ENCODE results near the gene FOXR1. TPM values are rescaled to one million over a fixed set of nuclear protein-coding genes. Genes with fewer than 3 reads are reported as not detected.
"Not testable (repeated sequence)": the region's sequence is repeated elsewhere in the genome, so short reads cannot be mapped to it uniquely, and the experiment has no call there.

FOXR1 gene
- total RNA-seq, 1 donor from 2014 or later = not detected

DNA sequence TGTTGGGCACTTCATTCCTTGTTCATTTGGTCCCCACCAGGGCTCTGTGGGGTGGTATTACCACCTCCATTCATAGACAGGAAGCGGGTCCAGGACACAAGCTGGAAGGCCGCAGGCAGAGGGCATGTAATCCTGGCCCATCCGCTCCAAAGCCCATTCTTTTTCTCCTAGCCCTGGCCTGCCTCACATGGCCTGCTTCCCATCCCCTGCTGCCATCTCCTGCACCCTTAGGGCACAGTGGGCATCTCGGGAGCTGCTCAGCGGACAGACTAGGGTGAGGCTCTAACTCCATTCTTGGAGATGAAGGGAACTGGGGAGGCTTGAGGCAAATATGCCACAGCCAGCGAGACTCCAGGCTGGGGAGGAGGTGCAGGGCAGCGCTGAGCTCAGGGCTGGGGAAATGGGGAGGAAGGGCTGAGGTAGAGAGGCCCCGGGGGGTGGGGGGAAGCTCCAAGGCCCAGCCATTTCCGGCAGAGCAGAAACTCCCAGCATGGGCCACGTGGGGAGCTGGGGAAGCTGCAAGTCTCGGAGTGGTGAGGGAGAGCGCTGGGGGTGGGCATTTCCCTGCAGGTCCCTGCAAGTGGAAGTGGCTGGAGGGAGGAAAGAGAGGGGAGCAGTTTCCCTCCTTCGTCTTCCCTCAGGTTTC, 31.5 kb upstream of the FOXR1 start:
- DNase-seq (ENCODE audit: low spot score) = peak; percentile 86

DNA sequence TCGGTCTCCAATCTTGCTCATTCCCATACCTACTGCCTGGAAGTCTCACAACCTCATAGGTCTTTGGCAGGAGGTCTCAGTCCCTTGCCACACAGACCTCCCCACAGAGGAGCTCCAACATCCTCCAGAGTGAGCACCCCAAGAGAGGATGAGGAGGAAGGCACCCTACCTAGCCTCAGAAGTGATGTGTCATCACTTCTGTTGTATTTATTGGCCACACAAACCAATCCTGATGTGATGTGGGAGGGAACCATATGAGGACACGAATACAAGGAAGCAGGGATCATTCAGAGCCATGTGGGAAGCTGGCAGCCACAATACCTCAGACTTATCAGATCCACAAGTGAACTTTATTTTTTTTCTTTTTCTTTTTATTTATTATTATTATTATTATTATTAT, 24.5 kb upstream of the FOXR1 start:
- DNase-seq (ENCODE audit: low spot score) = no peak

DNA sequence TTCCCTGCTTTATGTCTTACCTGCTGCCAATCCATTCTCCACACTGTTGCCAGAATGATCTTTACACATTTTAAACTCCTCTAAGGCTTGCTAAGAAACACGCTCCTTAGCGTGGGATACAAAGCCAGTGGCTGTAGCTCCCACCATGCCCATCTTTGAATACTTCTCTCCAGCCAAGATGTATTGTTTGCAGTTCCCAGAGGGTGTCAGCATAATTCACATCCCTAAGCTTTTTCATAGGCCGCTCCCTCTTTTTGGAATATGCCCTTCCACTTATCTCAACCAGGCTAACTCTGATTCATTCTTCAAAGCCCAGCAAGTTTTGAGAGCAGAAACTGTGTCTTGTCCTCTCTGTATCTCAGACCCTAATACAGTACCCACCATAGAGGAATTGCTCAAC, 23.6 kb upstream of the FOXR1 start:
- DNase-seq (ENCODE audit: low spot score) = no peak

DNA sequence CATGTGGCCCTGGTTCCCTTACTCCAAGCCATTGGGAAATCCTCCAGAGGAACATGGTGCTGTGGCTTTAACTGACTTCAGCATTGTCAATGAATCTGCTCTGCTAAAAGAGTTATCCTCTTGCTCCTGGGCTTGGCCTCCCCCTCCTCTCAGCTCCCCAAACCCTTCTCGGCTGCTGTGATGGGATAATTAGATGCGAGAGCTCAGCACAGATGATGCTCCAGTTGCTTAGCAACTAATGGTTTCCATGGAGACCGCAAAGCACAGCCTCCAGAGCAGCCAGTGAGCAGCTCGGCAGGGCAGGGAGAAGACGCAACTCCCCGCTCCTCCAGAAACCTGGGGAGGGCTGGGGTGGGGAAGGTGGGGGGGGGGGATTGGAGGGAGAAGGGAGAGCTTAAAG, 18.3 kb upstream of the FOXR1 start:
- no peak for DNase-seq (ENCODE audit: low spot score)

DNA sequence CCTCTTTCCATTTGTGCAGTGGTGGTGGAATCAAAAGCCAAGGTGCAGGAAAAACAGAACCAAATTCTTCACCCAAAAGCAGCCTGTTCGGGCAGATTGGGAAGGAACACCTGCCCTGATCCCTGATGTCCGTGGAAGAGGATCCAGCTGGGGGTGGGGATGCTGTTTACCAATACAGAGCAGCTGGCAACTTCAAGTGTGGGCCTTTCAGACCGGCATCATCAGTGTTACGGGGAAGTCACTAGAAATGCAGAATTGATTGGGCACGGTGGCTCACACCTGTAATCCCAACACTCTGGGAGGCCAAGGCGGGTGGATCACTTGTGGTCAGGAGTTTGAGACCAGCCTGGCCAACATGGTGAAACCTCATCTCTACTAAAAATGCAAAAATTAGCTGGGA, 17.6 kb upstream of the FOXR1 start:
- not testable (repeated sequence) for DNase-seq (ENCODE audit: low spot score)

DNA sequence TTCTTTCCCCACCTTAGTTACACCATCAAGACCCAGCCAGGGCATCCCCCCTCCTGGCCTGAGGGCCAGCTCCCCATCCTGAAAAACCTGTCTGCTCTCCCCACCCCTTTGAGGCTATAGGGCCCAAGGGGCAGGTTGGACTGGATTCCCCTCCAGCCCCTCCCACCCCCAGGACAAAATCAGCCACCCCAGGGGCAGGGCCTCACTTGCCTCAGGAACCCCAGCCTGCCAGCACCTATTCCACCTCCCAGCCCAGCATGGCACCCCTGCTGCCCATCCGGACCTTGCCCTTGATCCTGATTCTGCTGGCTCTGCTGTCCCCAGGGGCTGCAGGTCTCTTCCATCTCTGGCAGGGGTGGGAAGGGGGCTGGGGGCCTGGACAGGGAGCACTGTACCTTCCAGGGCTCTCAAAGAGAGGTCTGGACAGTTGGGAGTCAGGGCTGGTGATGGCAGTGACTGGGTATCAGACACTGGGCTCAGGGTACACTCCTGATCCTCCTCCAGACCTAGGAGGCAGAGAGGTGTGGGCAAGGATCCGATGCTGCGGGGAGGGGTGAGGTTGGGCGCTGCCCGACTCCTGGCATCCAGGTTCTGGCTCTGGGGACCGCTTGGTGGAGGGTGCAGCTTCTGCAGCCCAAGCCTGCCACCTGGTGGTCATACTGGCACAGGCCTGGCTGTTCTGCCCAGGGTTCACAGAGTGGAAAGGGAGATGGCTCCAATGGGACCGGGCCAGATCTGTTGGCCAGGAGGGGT, 15.3 kb upstream of the FOXR1 start, which contains the start of gene UPK2:
Gene UPK2 (plus strand): TSS at position 205 of the 753 bp plus-strand sequence. CDS start 53 bp downstream, at position 258.
- DNase-seq (ENCODE audit: low spot score) = peak; percentile 83

DNA sequence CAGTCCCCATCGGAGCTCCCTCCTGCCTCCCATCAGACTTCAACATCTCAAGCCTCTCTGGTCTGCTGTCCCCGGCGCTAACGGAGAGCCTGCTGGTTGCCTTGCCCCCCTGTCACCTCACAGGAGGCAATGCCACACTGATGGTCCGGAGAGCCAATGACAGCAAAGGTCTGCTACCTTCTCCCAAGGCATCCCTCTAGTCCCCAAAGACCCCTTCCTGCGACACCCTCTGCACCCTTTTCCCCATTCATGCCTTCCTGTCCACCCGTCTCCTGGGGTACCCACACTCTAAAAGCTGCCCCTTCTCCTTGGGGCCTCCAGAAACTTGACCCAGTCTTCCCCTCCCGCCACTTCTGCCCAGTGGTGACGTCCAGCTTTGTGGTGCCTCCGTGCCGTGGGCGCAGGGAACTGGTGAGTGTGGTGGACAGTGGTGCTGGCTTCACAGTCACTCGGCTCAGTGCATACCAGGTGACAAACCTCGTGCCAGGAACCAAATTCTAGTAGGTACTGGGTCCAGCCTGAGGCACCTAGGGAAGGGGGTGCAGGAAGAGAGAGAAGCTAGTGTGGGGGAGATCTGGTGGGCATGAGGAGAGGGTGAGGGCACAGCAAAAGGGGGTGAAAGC, 14.6 kb upstream of the FOXR1 start:
- no peak for DNase-seq (ENCODE audit: low spot score)

DNA sequence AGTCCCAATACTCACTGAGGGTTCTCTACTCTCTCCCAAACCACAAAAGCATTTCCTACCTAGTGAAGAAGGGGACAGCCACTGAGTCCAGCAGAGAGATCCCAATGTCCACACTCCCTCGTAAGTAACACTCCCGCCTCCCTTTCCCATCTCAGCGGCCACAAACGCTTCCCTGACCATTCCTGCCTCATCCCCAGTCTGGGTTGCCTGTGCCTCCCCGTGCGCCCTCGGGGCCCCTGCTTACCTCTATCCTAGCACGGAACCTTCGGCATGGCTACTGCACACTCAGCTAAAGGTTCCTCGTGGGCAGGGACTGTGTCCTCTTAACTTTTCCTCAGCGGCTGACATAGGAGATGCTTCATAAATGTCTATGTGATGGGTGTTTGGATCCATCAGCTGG, 14.0 kb upstream of the FOXR1 start:
- no peak for DNase-seq (ENCODE audit: low spot score)

DNA sequence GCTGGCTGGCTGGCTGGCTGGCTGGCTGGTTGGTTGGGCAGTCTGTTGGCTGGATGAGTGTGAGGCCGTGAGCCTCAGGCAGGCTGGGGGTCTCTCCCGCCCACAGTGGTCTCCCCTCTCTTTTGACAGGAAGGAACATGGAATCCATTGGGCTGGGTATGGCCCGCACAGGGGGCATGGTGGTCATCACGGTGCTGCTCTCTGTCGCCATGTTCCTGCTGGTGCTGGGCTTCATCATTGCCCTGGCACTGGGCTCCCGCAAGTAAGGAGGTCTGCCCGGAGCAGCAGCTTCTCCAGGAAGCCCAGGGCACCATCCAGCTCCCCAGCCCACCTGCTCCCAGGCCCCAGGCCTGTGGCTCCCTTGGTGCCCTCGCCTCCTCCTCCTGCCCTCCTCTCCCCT, 13.6 kb upstream of the FOXR1 start:
- DNase-seq (ENCODE audit: low spot score) = no peak

DNA sequence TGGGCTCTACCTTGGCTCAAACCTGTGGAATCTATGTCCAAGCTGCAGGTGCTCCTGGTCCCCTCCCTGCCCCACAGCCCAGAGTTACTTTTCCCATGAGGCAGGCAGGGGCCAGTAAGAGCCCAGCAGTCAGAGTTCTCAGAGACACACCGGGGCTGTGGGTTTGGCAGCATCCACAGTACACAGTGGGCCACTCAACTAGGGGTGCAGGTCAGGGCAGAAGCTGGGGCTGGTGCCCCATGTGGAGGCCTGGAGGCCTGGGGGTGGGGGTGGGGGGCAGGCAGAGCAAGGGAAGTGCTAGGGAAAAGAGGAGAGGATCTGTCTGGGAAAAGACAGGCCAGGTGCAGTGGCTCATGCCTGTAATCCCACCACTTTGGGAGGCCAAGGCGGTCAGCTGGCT, 13.0 kb upstream of the FOXR1 start:
- no peak for DNase-seq (ENCODE audit: low spot score)

DNA sequence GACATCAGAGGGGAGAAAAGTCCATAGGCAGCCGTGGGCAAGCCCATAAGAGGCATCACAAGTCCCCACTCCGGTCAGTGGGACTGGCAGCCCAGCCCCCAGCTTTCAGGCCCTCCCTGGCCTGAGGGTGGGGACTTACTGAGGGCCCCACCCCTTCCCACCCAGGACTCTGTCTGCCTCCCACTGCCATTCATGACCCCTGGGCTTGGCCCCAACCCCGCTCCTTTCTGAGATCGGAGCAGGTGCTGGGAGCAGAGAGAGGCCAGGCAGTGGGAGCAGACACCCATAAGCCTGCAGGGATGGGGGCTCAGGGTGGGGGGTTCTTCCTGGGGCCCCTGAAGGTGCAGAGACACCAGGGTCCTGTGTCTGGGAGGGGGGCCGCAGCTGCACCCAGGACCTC, 10.4 kb upstream of the FOXR1 start:
- no peak for DNase-seq (ENCODE audit: low spot score)

DNA sequence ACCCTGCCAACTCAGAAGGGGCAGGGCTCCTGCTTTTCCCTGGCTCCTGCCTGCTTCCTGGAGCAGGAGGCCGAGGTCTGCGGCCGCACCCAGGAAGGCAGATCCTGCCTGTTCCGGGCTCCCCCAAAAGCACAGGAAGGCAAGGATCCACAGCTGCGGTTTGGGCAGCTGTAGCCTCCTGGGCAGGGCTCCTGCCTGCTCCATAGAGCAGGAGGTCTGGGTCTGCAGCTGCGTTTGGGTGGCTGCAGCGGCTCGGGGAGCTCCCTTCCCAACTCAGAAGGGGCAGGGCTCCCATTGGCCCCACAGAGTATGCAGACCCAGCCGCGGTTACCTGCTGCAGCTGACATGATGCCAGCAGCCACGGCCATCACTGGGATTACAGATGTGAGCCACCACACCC, 10.0 kb upstream of the FOXR1 start:
- DNase-seq (ENCODE audit: low spot score) = no peak

DNA sequence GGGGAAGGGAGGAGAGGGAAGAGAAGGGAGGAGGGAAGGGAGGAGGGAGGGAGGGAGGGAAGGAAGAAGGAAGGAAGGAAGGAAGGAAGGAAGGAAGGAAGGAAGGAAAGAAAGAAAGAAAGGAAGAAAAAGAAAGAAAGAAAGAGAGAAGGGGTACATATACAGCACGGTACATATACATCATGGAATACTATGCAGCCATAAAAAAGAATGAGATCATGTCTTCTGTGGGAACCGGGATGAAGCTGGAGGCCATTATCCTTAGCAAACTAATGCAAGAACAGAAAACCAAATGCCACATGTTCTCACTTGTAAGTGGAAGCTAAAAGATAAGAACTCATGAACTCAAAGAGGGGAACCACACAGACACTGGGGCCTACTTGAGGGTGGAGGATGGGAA, 2.1 kb upstream of the FOXR1 start:
- DNase-seq (ENCODE audit: low spot score) = not testable (repeated sequence)

DNA sequence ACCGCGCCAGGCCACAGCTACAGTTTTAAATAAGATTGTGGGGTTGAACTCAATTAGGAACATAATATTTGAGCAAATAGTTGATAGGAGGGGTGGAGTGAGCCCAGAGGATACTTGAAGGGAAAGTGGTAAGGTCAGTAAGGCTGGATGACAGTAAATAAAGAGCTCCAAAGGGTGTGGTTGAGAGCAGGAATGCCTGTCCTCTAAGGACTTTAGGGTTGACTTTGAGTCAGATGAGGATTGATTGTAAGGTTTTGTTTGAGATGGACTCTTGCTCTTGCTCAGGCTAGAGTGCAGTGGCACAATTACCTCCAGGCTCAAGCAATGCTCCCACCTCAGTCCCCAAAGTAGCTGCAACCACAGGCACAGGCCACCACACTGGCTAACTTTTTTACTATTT, 2.4 kb downstream of the FOXR1 start:
- no peak for DNase-seq (ENCODE audit: low spot score)

DNA sequence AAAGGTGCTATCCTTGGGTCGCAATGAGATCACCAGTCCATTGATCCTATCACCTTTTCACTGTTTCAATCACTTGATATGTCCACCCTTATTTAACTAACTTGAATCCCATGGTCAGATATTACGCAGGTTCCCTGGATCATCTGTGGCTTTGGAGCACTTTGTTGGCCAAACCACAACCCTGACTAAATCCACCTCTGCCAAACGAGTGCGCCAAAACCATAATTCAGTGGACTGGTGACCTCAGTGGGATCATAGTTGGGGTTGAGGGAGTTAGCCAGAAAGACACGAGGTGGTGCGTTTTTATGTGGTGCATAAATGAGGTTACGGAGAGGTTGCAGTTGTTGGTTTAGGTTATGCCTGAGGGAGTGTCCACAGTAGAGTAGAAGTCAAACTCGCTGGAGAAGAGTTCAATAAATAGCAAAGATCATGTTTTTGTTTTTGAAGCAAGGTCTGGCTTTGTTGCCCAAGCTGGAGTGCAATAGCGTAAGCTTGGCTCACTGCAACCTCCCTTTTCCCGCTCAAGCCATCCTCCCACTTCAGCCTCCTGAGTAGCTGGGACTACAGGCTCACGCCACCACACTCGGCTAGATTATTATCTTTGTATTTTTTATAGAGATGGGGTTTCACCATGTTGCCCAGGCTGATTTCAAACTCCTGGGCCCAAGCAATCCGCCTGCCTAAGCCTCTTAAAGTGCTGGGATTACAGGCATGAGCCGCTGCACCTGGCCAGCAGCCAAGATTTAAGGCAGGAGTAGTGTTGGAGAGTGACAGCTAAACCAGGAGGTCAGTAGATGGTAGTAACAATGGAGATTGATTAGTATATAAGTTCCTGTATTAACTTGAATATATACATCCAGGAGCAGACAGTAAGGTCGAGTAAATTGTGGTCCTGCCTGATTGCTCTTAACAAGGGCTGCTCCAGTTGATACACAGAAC, 4.5 kb downstream of the FOXR1 start:
- DNase-seq (ENCODE audit: low spot score) = no peak

DNA sequence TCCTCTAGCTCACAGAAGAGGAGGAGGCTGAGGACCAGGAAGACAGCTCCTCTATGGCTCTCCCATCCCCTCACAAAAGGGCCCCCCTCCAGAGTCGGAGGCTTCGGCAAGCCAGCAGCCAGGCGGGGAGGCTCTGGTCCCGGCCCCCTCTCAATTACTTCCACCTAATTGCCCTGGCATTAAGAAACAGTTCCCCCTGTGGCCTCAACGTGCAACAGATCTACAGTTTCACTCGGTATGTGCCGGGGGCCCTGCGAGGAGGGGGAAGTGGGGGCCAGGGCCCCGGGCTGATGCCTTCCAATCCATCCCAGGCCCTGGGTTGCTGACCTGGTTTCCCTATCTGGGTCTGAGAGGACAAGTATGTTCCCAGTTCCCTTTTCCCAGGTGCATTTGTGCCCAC, 7.9 kb downstream of the FOXR1 start:
- DNase-seq (ENCODE audit: low spot score) = no peak

DNA sequence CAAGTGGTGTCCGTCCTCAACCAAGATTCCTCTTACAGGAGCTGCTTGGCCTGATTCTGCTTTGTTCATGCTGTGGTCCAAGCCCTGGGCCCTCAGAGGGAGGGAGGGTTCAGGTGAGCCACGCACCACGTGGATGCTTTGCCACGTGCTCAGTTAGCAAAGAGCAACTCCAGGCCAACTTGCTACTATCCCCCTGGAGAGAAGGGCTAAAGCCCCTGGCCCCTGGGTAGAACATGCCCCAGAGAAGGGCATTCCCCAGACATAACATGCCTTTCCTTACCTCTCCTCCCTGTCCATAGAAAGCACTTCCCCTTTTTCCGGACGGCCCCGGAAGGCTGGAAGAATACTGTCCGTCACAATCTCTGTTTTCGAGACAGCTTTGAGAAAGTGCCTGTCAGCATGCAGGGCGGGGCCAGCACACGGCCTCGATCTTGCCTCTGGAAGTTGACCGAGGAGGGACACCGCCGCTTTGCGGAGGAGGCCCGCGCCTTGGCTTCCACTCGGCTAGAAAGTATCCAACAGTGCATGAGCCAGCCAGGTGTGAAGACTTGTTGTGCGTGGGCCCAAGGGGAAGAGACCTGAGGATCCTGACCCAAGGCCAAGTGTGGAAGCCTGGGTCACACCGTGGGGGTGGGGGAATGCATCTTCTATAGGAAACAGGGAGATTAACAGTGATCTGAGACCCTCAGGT, 8.8 kb downstream of the FOXR1 start:
- peak; percentile 74 for DNase-seq (ENCODE audit: low spot score)

DNA sequence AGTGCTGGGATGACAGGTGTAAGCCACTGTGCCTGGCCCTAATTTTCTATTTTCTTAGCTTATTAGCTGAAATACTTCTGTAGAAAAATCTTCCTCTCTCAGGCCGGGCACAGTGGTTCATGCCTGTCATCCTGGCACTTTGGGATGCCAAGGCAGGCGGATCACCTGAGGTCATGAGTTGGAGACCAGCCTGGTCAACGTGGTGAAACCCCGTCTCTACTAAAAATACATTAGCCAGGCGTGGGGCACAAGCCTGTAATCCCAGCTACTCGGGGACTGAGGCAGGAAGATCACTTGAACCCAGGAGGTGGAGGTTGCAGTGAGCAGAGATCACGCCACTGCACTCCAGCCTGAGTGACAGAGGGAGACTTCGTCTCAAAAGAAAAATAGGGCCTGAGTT, 12.8 kb downstream of the FOXR1 start:
- DNase-seq (ENCODE audit: low spot score) = not testable (repeated sequence)

DNA sequence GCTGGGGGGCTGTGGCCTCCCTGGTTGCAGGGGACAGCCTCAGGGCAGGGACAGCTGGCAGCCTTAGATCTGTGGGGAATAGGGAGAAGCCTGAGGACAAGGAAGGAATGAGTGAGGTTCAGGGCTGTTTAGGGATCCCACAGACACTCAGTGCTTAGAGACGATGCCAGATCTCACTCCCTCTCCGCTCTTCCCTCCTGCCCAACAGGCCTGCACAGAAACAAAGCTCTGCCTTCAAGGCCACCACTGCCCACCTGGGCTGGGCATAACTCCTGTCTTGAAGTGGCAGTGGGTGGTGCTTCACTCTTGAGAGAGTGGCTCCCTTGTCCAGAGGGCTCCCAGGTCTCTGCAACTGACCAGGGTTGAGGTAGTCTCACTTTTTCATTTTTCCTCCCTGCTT, 13.3 kb downstream of the FOXR1 start:
- DNase-seq (ENCODE audit: low spot score) = no peak

DNA sequence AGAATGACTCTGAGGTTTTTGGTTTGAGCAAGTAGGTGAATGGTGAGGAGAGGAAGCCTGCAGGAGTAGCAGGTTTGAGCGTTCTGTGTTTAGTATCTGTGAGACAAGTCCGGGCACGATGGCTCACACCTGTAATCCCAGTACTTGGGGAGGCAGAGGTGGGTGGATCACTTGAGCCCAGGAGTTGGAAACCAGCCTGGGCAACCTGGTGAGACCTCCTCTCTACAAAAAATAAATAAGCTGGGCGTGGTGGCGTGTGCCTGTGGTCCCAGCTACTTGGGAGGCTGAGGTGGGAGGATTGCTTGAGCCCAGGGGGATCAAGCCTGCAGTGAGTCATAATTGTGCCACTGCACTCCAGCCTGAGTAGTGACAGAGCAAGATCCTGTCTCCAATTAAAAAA, 16.7 kb downstream of the FOXR1 start:
- peak; percentile 36 for DNase-seq (ENCODE audit: low spot score)

DNA sequence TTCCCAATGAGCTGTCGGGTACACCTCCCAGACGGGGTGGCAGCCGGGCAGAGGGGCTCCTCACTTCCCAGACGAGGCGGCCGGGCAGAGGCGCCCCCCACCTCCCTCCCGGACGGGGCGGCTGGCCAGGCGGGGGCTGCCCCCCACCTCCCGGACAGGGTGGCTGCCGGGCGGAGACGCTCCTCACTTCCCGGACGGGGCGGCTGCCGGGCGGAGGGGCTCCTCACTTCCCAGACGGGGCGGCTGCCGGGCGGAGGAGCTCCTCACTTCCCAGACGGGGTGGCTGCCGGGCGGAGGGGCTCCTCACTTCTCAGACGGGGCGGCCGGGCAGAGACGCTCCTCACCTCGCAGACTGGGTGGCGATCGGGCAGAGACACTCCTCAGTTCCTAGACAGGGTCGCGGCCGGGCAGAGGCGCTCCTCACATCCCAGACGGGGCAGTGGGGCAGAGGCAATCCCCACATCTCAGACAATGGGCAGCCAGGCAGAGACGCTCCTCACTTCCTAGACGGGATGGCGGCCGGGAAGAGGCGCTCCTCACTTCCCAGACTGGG, 20.0 kb downstream of the FOXR1 start:
- not testable (repeated sequence) for DNase-seq (ENCODE audit: low spot score)
